K562 (cell line): ENCODE data around the gene ZNRF3. TPM values are rescaled to one million over a fixed set of nuclear protein-coding genes. Genes with fewer than 3 reads are reported as not detected.

Source experiments
- ATAC-seq: fragments of 200-7000 bp; cut with Tn5 transposase; 3 replicates; pipeline ENCODE4 v1.9.1; 2020; ENCODE audit warnings: moderate library complexity
- BruUV-seq: library from RNA; stranded (reverse); fragments of 400-500 nt; replicated peaks from 2 replicates; lab custom pipeline; 2021; lab: Mats Ljungman, UMichigan
- CTCF ChIA-PET: fragments of 300-600 bp; formaldehyde crosslinking; extraction: SDS; loops from one replicate; lab custom pipeline; 2021; ENCODE audit warnings: low intra/inter-chr PET ratio; lab: Yijun Ruan, JAX
- POLR2A ChIA-PET: fragments of 300-600, 350-650 bp; sonication (Branson Sonifier 250); formaldehyde crosslinking; extraction: SDS; loops from one replicate; lab custom pipeline; 2021; ENCODE audit warnings: antibody characterized with exemption, inconsistent platforms; lab: Yijun Ruan, JAX
- DNase-seq, 4 experiments: peaks; one replicate each; pipeline versions ENCODE4 v3.0.0 to v3.0.0-alpha.2; 2011 to 2018; ENCODE audit warnings: low spot score in 3 of 4, mixed read lengths in 3 of 4; ENCODE audit errors: extremely low read depth in 1 of 4
- FAIRE-seq: peaks from 2 replicates; lab custom pipeline; 2011; peaks lifted over from hg19 to GRCh38; lab: Jason Lieb, UNC
- H2AFZ ChIP-seq: 2 replicates; pipeline ENCODE4 v1.6.0; 2011; ENCODE audit warnings: low read depth, low read length, control low read depth, inconsistent platforms
- H3K27ac ChIP-seq: fragments of 200-600 bp; 3 replicates; pipeline ENCODE4 v1.8.0; 2011; ENCODE audit warnings: low read depth, mild to moderate bottlenecking, control low read depth, inconsistent platforms, low read length, moderate library complexity, mixed read lengths; ENCODE audit errors: extremely low read depth
- H3K27me3 ChIP-seq, 2 experiments: fragments of 300-600 bp in 1 of 2; 2 replicates in 1 of 2; 3 replicates in 1 of 2; pipeline versions ENCODE4 v1.6.0 to v1.8.0; 2011; ENCODE audit warnings: inconsistent platforms in 2 of 2, low read length in 2 of 2, mild to moderate bottlenecking in 1 of 2, mixed read lengths in 1 of 2, moderate library complexity in 1 of 2; ENCODE audit not compliant: control insufficient read depth in 2 of 2, insufficient read depth in 2 of 2
- H3K36me3 ChIP-seq: fragments of 300-600 bp; 3 replicates; pipeline ENCODE4 v1.8.0; 2011; ENCODE audit warnings: mild to moderate bottlenecking, low read length, inconsistent platforms; ENCODE audit not compliant: control insufficient read depth, insufficient read depth
- H3K4me1 ChIP-seq, 2 experiments: fragments of 200-600 bp in 1 of 2; replicated peaks in 1 of 2; 2 replicates in 1 of 2; 3 replicates in 1 of 2; pipeline versions ENCODE4 v1.5.1 to v1.8.0; 2011; ENCODE audit warnings: inconsistent platforms in 2 of 2, low read length in 2 of 2, mild to moderate bottlenecking in 1 of 2, mixed read lengths in 1 of 2, moderate library complexity in 1 of 2; ENCODE audit not compliant: control insufficient read depth in 2 of 2, insufficient read depth in 2 of 2
- H3K4me2 ChIP-seq: 2 replicates; pipeline ENCODE4 v1.6.1; 2011; ENCODE audit warnings: low read length, control low read depth, inconsistent platforms, mixed read lengths; ENCODE audit not compliant: insufficient read depth
- H3K4me3 ChIP-seq: fragments of 200-600 bp; sonication (generic), shearing (Covaris generic); 2 replicates; pipeline ENCODE4 v1.5.1; 2016; ENCODE audit warnings: control low read depth, inconsistent platforms
- H3K79me2 ChIP-seq: fragments of 200-600 bp; 3 replicates; pipeline ENCODE4 v1.8.0; 2011; ENCODE audit warnings: low read length, inconsistent platforms; ENCODE audit not compliant: control insufficient read depth, insufficient read depth
- H3K9ac ChIP-seq, 2 experiments: 2 replicates each; pipeline versions ENCODE4 v1.6.0 to v1.6.1; 2011; ENCODE audit warnings: low read depth in 2 of 2, low read length in 2 of 2, control low read depth in 1 of 2, inconsistent platforms in 1 of 2, mild to moderate bottlenecking in 1 of 2, mixed read lengths in 1 of 2; ENCODE audit not compliant: insufficient read depth in 1 of 2
- H3K9me1 ChIP-seq: one replicate; pipeline ENCODE4 v1.6.0; 2011; ENCODE audit warnings: inconsistent platforms, mild to moderate bottlenecking, low read length, moderate library complexity; ENCODE audit not compliant: control insufficient read depth, insufficient read depth
- H3K9me3 ChIP-seq: replicated peaks from 2 replicates; pipeline ENCODE4 v1.5.1; 2011; ENCODE audit warnings: low read depth, low read length, inconsistent platforms; ENCODE audit not compliant: control insufficient read depth, insufficient read depth
- H4K20me1 ChIP-seq: replicated peaks from 2 replicates; pipeline ENCODE4 v1.6.1; 2011; ENCODE audit warnings: low read length, inconsistent platforms, mixed read lengths; ENCODE audit not compliant: control insufficient read depth, insufficient read depth
- ERF ChIP-seq: fragments of 450-650 bp; formaldehyde crosslinking; IDR thresholded peaks from 2 replicates; pipeline ENCODE4 v1.4.0; 2020; ENCODE audit warnings: mild to moderate bottlenecking, mixed read lengths
- SIX5 ChIP-seq, 2 experiments: IDR thresholded peaks; 2 replicates each; pipeline ENCODE4 v1.6.1; 2011; ENCODE audit warnings: low read length in 2 of 2, borderline replicate concordance in 1 of 2, low read depth in 1 of 2, mild to moderate bottlenecking in 1 of 2, moderate library complexity in 1 of 2; ENCODE audit not compliant: insufficient read depth in 1 of 2
- TCF3 ChIP-seq: sonication (generic); formaldehyde crosslinking; IDR thresholded peaks from 2 replicates; pipeline ENCODE4 v1.4.0; 2020; ENCODE audit warnings: mild to moderate bottlenecking, missing genetic modification reagents
- ZKSCAN3 ChIP-seq: fragments of 250-450 bp; sonication (Bioruptor Pico); IDR thresholded peaks from 2 replicates; pipeline ENCODE4 v1.4.0; 2020
- ZNF175 ChIP-seq: fragments of 200-800 bp; sonication (Bioruptor generic); IDR thresholded peaks from 2 replicates; pipeline ENCODE4 v1.6.1; 2016; ENCODE audit warnings: low read depth, mild to moderate bottlenecking, missing genetic modification characterization, missing compliant biosample characterization
- WGBS: fragments of 100-300 bp; shearing (Covaris generic); methylation state at CpG from one replicate; pipeline ENCODE4 v1.1.6; 2016; ENCODE audit warnings: low coverage, mixed read lengths; ENCODE audit not compliant: insufficient coverage; ENCODE audit errors: missing lambda C conversion rate; 5-methylcytosine and 5-hydroxymethylcytosine counted together
- in situ Hi-C: fragments of 300-500 bp; cut with MboI; formaldehyde crosslinking; loops from 4 replicates; pipeline ENCODE4 v1.15.0; 2018; ENCODE audit warnings: inconsistent platforms, mixed read lengths
- intact Hi-C: fragments of 100-400 bp; cut with micrococcal nuclease; formaldehyde crosslinking; loops from 2 replicates; pipeline ENCODE4 v1.14.2; 2022
- polyA plus RNA-seq, 8 experiments: library from polyadenylated mRNA; depleted of rRNA in 4 of 8; stranded (reverse) in 5 of 8; unstranded in 3 of 8; fragments of >200 nt; fragmentation: Nextera tagmentation in 2 of 8; fragmentation: Illumina TruSeq in 1 of 8; extraction: Ambion mirVana in 2 of 8; extraction: Trizol in 1 of 8; gene quantifications; 2 replicates each; pipeline versions ENCODE4 v1.2.1 to v1.2.3, GENCODE V29; 2011 to 2014; ENCODE audit warnings: inconsistent platforms in 1 of 8, missing spikeins in 1 of 8
- total RNA-seq, 7 experiments: library from RNA; depleted of rRNA in 6 of 7; stranded (reverse); fragments of >200 nt in 6 of 7; fragmentation: Illumina TruSeq in 2 of 7; extraction: Trizol in 2 of 7; gene quantifications; 2 replicates each; pipeline versions ENCODE4 v1.2.1 to v1.2.3, GENCODE V29; 2011 to 2021; ENCODE audit warnings: low replicate concordance in 1 of 7
- TF ChIP-seq, protein P1 (sequence below): fragments of 450-650 bp; conservative IDR thresholded peaks from 2 replicates; pipeline ENCODE4 v1.6.1; 2016; ENCODE audit warnings: missing genetic modification characterization, low read depth, mild to moderate bottlenecking, missing compliant biosample characterization, moderate library complexity
- TF ChIP-seq, protein P2 (sequence below): sonication (generic); formaldehyde crosslinking; IDR thresholded peaks from 2 replicates; pipeline ENCODE4 v1.8.1; 2023; ENCODE audit warnings: missing genetic modification reagents, mild to moderate bottlenecking, borderline replicate concordance

Gene ZNRF3
- total and polyA plus RNA-seq, 9 of the 15 experiments (the other 6 are each of a cell fraction or from before 2014, with no cell fraction given), result 0.41 to 5.9 (median 1.7) TPM

DNA sequence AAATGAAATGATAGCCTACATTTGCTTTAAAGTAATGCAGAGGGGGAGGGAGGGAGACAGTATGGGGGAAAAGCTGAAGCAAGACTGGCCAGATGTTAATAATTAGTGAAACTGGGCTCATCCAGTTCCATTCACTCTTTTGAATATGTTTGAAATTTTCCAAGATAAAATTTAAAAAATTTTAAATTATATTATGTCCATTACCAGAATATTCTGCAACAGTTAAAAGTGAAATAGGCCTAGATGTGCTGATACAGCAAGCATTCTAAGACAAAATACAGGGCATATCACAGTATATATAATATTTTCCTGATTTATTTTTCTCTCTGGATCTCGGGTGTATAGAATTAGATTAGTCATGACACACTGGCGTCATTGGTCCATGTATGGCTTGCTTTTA, 13.6 kb upstream of the ZNRF3 start:
- H2AFZ ChIP-seq, result no peak overlapping the region
- no peaks in the 10 kb centered on the region for H3K9me1 ChIP-seq
- 51% methylated on average over 2 of the region's 2 CpGs for WGBS
- BruUV-seq, result no TSS peak
- no peak overlapping the region for H3K4me2 ChIP-seq
- H3K27ac ChIP-seq, result no peak overlapping the region
- H3K4me3 ChIP-seq, result no peak overlapping the region
- in situ Hi-C loops, result no loop called here
- H3K36me3 ChIP-seq, result no peaks in the 10 kb centered on the region
- CTCF ChIA-PET, result no interaction called here
- no peak overlapping the region for H3K9ac ChIP-seq
- intact Hi-C loops, result no loop called here
- POLR2A ChIA-PET, result interaction anchor here (1.4 kb wide), 1 partner anchor 366 kb away, joined by 3 read pairs; no protein-coding TSS in a partner anchor
- FAIRE-seq, result no peak
- no peaks in the 10 kb centered on the region for H3K79me2 ChIP-seq
- no peaks in the 10 kb centered on the region for H3K4me1 ChIP-seq
- no peak for ATAC-seq
- TF ChIP-seq SIX5 (IDR thresholded peaks at IDR 0.05; ENCODE audit: borderline replicate concordance in 1 of 2, insufficient read depth in 1 of 2, low read depth in 1 of 2, low read length in 2 of 2) (no peak), ERF (CRISPR knock-in tag) (no peak), TCF3 (no peak), ZNF175 (CRISPR knock-in tag) (no peak), ZKSCAN3 (CRISPR knock-in tag) (no peak)
- TF ChIP-seq, protein P1, sequence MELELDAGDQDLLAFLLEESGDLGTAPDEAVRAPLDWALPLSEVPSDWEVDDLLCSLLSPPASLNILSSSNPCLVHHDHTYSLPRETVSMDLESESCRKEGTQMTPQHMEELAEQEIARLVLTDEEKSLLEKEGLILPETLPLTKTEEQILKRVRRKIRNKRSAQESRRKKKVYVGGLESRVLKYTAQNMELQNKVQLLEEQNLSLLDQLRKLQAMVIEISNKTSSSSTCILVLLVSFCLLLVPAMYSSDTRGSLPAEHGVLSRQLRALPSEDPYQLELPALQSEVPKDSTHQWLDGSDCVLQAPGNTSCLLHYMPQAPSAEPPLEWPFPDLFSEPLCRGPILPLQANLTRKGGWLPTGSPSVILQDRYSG, result no peak
- TF ChIP-seq, protein P2, sequence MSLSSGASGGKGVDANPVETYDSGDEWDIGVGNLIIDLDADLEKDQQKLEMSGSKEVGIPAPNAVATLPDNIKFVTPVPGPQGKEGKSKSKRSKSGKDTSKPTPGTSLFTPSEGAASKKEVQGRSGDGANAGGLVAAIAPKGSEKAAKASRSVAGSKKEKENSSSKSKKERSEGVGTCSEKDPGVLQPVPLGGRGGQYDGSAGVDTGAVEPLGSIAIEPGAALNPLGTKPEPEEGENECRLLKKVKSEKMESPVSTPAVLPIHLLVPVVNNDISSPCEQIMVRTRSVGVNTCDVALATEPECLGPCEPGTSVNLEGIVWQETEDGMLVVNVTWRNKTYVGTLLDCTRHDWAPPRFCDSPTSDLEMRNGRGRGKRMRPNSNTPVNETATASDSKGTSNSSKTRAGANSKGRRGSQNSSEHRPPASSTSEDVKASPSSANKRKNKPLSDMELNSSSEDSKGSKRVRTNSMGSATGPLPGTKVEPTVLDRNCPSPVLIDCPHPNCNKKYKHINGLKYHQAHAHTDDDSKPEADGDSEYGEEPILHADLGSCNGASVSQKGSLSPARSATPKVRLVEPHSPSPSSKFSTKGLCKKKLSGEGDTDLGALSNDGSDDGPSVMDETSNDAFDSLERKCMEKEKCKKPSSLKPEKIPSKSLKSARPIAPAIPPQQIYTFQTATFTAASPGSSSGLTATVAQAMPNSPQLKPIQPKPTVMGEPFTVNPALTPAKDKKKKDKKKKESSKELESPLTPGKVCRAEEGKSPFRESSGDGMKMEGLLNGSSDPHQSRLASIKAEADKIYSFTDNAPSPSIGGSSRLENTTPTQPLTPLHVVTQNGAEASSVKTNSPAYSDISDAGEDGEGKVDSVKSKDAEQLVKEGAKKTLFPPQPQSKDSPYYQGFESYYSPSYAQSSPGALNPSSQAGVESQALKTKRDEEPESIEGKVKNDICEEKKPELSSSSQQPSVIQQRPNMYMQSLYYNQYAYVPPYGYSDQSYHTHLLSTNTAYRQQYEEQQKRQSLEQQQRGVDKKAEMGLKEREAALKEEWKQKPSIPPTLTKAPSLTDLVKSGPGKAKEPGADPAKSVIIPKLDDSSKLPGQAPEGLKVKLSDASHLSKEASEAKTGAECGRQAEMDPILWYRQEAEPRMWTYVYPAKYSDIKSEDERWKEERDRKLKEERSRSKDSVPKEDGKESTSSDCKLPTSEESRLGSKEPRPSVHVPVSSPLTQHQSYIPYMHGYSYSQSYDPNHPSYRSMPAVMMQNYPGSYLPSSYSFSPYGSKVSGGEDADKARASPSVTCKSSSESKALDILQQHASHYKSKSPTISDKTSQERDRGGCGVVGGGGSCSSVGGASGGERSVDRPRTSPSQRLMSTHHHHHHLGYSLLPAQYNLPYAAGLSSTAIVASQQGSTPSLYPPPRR (CRISPR knock-in tag), result no peak
- H3K27me3 ChIP-seq, result no peaks in the 10 kb centered on the region
- no peaks in the 10 kb centered on the region for H3K9me3 ChIP-seq
- no peak for DNase-seq
- no peaks in the 10 kb centered on the region for H4K20me1 ChIP-seq
